Stimulated activated CD4-positive, alpha-beta T cell treated with anti-CD3 and anti-CD28 coated beads, Interleukin-1b, Interleukin-23, amount 100 ng/mL, for 48 hours (primary cell): ENCODE data around the gene CNGB1.
"Not testable (repeated sequence)": the region's sequence is repeated elsewhere in the genome, so short reads cannot be mapped to it uniquely, and the experiment has no call there.

Experiments
- DNase-seq: peaks from one replicate; pipeline ENCODE4 v3.0.0-alpha.2; 2020

CNGB1 gene

GRCh38 chr16:57923841-57924240 lies 47.1 kb downstream of the CNGB1 start:
- no peak for DNase-seq

GRCh38 chr16:57923418-57923817 lies 47.5 kb downstream of the CNGB1 start:
- DNase-seq, result no peak

GRCh38 chr16:57920880-57921229 lies 50.1 kb downstream of the CNGB1 start:
- DNase-seq, result no peak

DNA sequence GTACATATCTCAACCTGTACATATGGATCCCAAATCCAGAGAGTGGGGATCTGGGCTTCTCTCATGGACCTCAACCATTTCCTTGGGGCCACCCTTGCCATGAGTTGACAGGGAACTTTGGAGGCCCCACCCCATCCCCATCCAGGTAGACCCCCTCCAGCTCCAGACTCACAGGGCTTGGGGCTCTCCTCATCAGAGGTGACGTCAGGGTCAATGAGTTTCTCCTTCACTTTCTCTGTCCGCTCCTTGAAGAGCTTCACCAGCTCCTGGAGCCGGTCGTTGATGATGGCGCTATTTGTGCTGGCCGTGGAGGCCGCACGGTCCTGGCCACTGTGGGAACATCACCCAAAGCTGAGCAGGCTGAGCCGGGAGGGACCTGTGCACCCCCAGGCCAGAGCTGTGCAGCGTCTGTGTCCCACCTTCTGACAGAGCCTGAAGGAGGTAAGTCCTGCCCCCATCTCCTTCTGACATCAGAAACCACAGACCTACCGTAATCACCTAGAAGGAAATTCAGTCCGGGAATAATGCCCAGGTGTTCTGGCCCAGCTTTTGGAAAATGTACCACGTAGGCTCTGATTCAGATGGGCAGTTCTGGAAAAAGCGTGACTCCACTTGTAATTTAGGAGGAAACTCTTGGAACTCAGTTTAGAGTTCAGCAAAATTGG lies 50.6 kb downstream of the CNGB1 start:
- DNase-seq, result no peak

DNA sequence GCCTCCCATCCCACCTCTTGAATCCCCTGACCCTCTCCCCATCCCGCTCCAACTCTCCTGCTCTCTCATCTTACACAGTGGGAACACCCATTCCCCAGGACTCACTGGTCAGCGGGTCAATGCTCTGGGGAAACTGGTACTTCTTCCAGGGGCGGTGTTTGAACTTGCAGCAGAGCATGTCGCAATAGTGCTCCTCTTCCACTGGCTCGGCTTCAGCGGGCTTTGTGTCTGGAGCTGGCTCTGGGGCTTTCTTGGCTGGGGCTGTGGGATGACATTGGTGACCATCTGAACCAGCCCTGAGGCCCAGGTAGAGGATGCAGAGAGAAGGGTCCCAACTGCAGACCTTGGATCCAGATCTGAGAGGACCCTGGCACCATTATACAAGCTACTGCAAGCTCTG lies 51.9 kb downstream of the CNGB1 start:
- DNase-seq, result no peak

DNA sequence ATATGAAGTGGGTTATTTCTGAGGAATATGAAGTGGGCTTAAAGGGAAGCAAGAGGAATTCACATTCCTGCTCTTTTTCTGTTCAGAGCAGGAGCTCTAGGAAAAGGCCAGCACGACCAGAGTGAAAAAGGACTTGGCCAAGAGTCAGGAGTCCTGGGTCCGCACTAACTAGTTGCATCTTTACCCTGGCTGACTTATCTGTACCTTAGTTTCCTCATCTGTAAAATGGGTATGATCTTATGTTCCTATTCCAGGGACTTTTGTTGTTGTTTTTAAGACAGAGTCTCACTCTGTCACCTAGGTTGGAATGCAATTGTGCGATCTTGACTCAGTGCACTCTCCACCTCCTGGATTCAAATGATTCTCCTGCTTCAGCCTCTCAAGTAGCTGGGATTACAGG lies 52.5 kb downstream of the CNGB1 start:
- no peak for DNase-seq

DNA sequence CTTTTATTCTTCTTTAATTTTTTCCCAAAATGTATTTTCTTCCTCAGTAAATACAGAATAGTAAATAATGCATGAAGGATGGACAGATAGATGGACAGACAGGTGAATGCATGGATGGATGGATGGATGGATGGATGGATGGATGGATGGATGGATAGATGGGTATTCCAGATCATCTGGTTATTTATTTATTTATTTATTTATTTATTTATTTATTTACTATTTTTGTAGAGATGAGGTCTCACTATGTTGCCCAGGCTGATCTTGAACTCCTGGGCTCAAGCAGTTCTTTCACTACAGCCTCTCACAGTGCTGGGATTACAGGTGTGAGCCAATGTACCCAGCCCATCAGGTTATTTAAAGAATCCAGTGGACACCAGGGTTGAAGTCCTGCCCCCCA lies 53.0 kb downstream of the CNGB1 start:
- DNase-seq, result not testable (repeated sequence)

GRCh38 chr16:57917489-57917888 lies 53.4 kb downstream of the CNGB1 start:
- DNase-seq, result not testable (repeated sequence)

DNA sequence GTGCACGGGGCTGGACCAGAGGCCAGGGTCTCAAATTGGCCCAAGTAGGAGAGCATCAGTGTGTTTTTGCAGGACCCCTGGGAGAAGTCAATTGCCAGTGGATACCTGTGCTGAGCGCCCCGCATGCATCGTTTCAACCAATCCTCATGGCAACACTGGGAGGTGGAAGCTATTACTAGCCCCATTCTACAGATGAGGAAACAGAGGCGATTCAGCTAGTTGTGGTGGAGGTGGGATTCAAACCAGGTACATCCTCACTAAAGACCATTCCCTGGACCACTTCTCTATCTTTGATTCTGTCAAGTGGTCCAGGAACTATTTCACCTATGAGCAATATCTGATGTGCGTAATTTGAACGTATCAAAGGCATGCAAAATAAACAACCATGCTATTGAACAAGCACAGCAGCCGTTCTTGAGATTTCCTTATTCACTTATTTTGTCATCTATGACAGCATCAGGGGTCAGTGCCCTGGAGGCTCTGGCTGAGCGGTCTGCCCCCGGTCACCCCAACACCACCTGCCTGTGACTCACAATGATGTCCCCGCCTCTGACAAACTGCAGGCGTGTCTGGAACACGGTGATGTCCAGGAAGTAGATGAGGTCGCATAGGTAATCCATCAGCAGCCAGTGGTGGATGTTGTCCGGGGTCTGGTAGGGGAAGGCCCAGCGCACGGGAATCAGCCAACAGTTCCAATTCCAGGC lies 54.0 kb downstream of the CNGB1 start:
- DNase-seq, result no peak

DNA sequence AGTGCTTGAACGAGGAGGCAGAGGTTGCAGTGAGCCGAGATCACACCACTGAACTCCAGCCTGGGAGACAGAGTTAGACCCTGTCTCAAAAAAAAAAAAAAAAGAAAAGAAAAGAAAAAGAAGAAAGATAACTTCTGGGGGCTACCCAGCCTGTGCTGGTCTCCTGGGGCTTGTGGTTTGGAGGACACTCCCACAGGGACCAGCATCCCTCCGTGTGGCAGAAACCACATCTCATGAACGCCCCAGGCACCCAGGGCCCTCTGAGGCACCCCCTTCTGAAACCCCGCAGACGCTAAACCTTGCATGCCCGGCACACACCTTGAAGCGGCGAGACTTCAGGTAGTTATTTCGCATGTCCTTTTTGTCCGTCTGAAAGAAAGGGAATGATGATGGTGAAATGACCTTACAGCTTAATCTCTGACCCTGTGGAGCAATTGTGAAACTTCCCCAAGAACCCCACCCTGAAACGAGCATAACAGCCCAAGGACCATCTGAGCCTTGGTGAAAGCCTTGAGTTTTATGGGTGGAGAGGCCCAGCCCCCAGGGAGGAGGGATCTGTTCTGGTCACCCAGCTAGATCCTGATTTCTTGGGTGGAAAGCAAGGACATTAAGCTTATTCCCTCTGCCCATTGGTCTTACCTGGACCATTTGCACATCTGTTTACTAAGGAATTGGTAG lies 55.0 kb downstream of the CNGB1 start:
- DNase-seq, result no peak

DNA sequence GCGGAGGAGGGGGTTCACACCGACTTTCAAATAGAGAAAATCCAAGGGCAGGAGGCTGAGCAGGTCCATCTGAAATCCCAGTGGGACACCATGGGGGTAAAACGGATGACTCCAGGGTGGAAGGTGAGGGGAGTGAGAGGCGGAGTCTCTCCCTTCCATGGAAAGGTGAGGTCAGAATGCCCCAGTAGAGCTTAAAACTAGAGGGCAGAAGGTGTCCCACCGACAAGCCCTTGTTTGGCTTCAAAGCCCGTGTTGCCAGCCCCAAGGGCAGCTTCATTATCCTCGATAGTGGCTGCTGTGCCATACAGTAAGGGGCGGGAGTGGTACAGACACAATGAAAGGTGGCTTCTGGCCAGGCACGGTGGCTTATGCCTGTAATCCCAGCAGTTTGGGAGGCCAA lies 55.7 kb downstream of the CNGB1 start:
- DNase-seq, result no peak

DNA sequence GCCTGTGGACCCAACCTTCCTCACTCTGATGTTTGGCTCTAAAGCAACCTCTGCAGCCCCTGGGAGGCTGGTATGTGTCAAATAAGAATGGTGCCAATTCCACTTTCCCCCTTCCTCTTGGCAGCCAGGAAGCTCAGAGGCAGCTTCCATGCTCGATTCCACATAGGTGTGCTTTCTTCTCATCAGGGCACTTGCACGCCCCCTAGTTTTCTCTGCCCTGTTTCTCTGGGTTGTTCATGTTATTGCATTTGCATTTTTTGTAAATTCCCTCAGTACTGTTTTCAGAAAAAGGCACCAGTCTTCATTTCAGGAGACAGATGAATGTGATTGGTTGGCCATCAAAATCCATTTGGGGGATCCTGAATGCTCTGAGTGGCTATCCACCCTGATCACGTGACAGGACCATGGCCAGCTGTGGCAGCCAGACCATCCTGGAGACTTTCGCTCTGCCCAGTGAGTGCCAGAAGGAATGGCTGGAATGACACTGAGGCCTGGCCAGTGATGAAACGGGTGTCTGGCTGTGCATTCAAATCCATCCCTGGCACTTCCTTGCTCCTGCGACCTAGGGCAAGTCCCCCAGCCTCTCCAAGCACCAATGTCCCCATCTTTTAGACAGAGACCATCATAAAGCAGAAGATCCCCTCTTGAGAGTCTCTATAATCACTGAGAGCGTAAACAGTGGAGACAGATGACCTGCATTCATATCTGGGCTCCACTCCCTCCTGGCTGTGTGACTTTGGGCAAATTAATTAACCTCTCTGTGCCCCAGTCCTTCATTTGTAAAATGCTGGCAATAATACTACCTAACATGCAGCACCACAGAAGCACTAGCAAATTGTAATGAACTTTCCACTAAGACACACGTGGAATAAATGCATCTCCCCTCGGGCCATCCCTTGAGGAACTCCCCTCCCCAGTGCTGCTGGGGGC lies 56.4 kb downstream of the CNGB1 start:
- no peak for DNase-seq

GRCh38 chr16:57912529-57913260 lies 58.2 kb downstream of the CNGB1 start:
- DNase-seq, result no peak

DNA sequence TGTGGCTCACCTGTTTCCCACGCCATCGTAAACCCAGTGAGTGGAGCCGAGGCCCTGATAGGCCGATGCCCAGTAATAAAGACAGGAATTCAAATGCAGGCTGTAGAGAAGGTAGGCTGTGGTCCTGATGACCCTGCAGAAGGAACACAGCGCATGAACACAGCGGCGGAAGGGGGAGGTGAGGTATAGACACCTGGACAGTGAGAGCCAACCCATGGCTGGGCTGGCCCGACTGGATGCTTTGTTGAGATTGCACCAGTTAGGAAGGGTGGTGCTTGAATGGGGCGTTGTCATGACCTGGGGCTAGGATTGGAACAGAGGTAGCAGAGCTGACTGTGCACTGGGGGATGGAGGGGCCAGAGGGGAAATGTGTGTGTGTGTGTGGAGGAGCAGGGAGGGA lies 59.2 kb downstream of the CNGB1 start:
- DNase-seq, result no peak

GRCh38 chr16:57910696-57911095 lies 60.2 kb downstream of the CNGB1 start:
- DNase-seq, result no peak

DNA sequence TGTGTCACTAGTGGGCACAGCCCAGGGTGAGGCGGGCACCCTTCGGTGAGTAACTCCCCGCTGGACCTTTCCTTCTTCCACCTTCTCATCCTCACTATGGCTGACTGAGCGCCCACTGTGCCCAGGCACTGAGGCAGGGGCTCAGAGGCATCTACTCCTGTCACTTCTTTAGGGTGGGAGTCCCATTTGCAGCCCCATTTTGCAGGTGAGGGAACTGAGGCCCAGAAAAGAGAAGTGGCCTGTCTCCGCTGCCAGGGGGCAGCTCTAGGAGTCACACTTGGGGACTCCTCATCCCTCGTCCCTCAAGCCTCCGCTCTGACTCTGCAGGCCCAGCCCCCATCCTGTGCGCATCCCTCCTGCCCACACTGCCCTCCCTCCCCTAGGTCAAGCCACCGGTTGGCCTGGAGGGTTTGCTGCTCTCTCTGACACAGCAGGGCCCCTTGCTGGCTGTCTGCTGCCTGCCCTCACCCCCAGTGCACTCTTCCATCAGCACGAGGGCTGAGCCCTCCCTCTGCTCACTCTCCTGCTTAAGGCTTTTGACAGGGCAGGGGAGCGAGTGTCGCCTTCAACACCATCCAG lies 62.4 kb downstream of the CNGB1 start:
- no peak for DNase-seq

- DNase-seq, result peak; percentile 10
These were observed 64.3 kb downstream of the CNGB1 start for GRCh38 chr16:57906382-57907316.

DNA sequence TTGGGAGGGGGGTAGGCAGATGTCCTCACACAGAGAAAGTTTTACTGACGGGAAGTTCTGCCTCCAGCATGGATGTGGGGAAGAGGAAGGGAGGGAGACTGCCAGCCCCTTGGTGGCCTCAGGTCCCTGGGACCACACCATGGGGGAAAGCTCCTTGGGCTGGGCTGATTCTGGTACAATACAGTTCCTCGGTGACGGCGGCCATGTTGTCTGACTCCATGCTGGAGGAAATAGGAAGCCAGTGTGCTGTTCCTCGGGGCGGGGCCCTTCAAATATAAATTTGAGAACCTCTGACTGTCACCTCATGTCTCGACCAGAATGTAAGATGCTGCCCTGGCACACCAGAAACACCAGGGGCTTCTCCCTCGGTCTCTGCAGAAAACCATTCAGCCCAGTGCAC lies 66.8 kb downstream of the CNGB1 start:
- DNase-seq, result no peak

- no peak for DNase-seq
These were observed 67.3 kb downstream of the CNGB1 start for GRCh38 chr16:57903656-57904055.

- no peak for DNase-seq
These were observed 69.4 kb downstream of the CNGB1 start for GRCh38 chr16:57901480-57902069.
